Fibroblast of the aortic adventitia (primary cell): ENCODE results near the gene PPFIBP2. TPM values are rescaled to one million over a fixed set of nuclear protein-coding genes. Genes with fewer than 3 reads are reported as not detected.

Source experiments
- DNase-seq: peaks from one replicate; pipeline ENCODE4 v3.0.0-alpha.2; 2010; ENCODE audit warnings: low read depth
- H3K4me3 ChIP-seq: 2 replicates; pipeline ENCODE4 v1.5.1; 2011; ENCODE audit warnings: low read depth, mild to moderate bottlenecking, control low read depth, low read length, moderate library complexity
- CTCF ChIP-seq: IDR thresholded peaks from 2 replicates; pipeline ENCODE4 v1.5.1; 2011; ENCODE audit warnings: mild to moderate bottlenecking, low read length, control low read depth, inconsistent platforms; ENCODE audit not compliant: insufficient read depth
- total RNA-seq: library from RNA; depleted of rRNA; stranded (reverse); fragments of >200 nt; gene quantifications from 2 replicates; pipeline ENCODE4 v1.2.3, GENCODE V29; 2012; ENCODE audit warnings: low replicate concordance

PPFIBP2 gene
- total RNA-seq, 1 donor: 11.7 TPM

- H3K4me3 ChIP-seq: no peak overlapping the region
- TF ChIP-seq CTCF: no peak
- no peak for DNase-seq
These were observed 85.4 kb downstream of the PPFIBP2 start for GRCh38 chr11:7599209-7599608.

- TF ChIP-seq CTCF: no peak
- peak; percentile 93 for DNase-seq
These were observed 86.5 kb downstream of the PPFIBP2 start for GRCh38 chr11:7600205-7600775.

GRCh38 chr11:7603031-7603781, 89.4 kb downstream of the PPFIBP2 start:
- peak; percentile 73 for DNase-seq
- TF ChIP-seq CTCF: no peak
- no peak overlapping the region for H3K4me3 ChIP-seq

More at GRCh38 chr11:7600205-7600775, 86.5 kb downstream of the PPFIBP2 start:
- H3K4me3 ChIP-seq: no peak overlapping the region

GRCh38 chr11:7604331-7604955, 90.6 kb downstream of the PPFIBP2 start:
- peak; percentile 36 for DNase-seq
- no peak for TF ChIP-seq CTCF
- no peak overlapping the region for H3K4me3 ChIP-seq

- TF ChIP-seq CTCF: no peak
- H3K4me3 ChIP-seq: no peak overlapping the region
- peak; percentile 92 for DNase-seq
These were observed 91.6 kb downstream of the PPFIBP2 start for GRCh38 chr11:7605186-7605943.

- peak; percentile 32 for DNase-seq
- TF ChIP-seq CTCF: no peak
- no peak overlapping the region for H3K4me3 ChIP-seq
These were observed 92.7 kb downstream of the PPFIBP2 start for GRCh38 chr11:7606496-7606895.
